Inferior parietal cortex (tissue), 1 donor: ENCODE data around the gene HS6ST2.

Experiments
- DNase-seq: peaks from one replicate; pipeline ENCODE4 v3.0.0-alpha.2; 2016; ENCODE audit errors: extremely low spot score

Gene HS6ST2

DNA sequence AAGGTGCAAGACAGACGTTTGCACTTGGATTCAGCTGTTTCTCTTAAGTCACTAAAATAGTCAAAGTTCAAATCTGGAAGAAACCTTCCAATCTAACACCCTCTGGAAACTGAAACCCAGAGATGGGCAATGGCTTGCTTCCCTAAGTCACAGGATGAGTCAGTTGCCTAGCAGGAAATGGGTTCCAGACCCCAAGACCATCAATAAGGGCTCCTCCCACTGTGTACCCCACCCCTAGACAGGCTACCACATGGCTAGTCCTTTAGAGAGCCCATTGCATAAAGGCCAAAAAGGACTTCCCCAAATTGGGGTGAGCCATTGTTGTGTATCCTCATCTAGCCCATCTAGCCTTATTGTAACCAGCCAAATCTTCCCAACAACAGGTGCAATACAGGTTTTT, 216.2 kb downstream of the HS6ST2 start:
- DNase-seq, result no peak

DNA sequence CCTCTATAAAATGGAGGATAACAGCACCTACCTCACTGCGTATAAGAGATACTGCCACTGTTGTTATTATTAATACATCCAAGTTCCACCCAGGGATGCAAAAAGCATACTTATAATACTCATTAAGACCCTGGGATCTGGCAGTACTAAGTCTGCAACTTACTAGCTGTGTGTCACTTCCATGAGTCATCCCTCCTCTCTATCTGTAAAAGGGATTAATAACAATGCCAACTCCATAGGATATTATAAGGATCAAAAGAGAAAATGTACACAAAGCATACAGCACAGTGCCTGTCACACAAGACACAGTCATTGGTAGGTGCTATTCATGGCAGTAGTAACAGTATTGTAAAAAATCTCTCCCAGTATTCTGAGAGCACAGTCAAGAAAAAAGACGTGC, 216.7 kb downstream of the HS6ST2 start:
- no peak for DNase-seq

DNA sequence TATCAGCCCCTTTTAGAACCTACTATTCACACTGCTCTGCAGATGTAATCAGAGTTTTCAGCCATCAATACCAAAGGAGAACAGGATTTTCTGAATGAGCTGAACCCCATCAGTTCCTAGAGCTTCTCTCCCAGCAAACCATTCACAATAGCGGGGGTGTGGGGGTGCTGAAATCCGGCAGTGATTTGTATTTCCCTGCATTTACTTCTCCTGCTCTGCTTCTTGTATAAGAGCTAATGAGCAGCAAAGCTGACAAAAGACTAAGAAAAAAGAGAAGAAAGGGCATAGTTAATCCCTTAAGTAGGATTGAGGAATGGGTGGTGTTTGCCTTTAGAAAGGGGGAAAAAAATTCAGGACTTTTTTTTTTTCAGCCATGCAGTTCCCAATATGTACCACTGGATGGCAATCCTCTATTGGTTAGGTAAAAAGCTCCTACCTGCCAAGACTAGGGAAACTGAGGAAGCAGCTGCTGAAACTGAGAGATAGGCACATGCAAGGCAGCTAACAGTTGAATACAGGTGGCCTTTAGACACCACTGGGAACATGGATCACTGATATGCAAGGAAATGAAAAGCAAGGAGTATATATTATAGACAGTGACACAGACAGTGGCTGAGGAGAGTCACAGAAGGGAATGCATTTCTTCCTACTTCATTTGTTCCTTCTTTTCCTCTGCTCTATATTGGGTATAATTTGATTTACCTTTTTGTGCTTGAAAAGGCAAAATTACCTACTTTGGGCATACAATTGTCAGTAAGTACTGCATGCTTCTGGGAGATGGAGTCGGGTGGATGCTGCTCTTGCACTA, 217.9 kb downstream of the HS6ST2 start:
- DNase-seq, result peak; percentile 6

DNA sequence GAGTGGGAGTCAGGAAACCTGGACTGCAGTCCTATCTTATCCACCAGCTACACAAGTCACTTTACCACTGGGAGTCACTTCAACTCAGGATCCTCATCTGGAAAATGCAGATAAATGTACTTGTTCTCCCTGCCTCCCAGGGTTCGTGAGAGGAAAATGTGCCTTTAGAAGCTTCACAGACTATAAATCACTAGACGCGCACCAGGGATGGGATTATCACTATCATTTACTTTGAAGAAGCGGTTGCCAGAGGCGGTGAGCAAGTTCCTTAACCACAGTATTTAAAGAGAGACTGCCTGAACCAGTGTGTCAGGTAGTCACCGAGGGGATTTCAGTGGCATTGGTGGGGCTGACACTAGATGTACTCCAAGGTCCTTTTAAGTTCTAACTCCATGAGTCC, 219.5 kb downstream of the HS6ST2 start:
- no peak for DNase-seq

DNA sequence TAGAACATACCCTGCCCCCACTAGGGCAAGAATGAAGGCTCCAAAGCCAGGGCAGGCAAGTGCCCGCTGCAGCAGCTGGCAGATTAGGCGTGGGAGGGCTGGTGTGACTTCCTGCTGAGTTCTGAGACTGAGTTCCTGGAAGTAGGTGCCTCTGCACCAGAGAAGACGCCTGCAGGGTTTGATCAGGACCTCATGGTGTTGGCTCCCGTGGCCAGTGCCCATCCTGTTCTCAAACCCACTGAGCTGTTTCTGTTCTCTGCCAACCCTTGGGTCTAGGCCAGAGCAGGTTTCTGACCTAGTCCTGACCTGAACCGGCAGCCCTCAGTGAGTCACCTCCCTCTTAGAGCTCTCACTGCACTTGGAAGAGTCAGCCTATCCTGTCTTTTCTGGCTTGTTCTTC, 220.7 kb downstream of the HS6ST2 start:
- no peak for DNase-seq

DNA sequence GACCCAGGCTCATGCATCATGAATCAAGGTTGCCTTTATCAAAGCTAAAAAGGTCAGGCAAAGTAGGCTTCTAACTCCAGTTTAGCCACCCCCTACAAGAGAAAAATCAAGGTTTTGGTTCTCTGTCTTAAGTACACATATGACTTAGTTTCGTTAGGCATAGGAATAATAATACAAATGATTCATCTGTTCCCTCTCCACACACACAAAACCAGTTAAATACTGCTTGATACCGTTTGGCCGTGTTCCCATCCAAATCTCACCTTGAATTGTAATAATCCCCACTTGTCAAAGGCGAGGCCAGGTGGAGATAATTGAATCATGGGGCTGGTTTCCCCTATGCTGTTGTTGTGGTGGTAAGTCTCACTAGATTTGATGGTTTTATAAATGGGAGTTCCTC, 226.2 kb downstream of the HS6ST2 start:
- no peak for DNase-seq

DNA sequence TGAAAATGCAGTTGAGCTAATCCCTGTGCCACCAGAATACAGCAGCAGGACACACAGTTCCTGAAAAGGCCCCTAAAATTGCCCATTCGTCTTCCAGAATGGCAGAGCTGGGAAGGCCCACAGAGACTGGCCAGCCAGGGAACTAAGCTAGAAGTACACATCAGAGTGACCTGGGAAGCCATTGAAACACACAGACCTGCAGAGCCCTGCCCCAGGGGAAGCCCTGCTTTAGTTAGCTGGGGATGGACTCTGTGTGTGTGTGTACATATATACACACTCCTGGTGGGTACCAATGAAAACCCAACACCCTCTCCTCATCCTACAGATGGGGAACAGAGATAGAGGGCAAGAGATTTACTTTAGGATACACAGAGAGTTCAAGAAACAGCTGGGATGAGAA, 227.7 kb downstream of the HS6ST2 start:
- DNase-seq, result no peak

DNA sequence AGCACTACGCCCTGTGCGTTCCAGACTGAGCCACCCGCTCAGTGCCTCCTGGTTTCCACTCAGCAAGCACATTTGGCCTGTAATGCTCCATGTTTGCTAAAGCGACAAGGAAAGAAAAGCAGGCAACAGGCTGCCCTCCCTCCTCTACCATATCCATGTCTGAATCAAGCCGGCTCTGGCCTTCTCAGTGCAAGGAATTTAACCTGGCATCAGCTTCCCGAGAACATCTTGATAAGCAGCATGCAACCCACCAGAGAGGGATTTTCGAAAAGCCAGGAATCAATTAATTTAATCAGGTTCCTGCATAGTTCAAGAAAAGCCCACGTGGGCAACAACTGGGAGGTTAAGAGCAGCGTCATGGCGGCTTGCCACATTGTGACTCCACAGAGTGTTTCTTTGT, 228.2 kb downstream of the HS6ST2 start:
- no peak for DNase-seq

DNA sequence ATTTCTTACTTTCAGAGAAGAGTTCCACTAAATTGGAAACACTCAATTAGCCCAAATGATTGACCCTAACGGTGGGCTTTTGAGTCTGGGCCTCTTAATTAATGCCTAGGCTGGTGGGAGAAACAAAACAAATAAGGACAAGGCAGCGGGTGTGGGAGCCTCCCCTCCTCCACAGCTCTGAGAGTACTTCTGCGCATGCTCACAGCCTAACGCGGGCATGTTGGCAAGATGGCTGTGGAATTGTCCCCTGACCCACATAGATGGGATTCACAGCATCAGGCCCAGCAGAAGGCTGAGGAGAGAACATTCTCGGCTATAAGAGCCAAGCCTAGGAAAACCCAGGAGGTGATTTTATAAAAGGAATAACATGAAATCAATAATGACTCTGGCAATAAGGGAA, 230.1 kb downstream of the HS6ST2 start:
- no peak for DNase-seq

DNA sequence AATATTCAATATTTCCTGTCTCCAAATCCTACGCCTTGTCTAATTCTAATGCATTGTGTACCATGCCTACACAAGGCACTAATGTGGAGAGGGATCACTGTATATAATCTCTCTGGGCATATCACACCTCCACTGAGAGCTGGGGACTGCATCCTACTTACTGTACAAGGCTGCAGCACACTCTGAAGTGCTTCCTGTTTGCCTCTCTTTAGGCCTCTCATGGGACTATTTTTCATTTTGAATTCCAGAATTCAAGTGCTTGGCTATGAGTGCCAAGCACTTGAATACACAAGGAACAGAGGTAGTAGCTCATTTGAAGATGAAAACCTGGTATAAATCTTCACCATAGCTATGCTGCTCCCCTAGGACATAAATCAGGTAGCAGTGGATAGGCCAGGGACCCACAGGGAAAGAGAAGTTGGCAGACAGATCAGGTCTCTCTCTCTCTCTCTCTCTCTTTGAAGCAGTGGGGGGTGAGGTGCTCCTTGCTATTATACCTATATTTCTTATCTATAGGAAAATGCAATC, 239.9 kb downstream of the HS6ST2 start:
- no peak for DNase-seq

DNA sequence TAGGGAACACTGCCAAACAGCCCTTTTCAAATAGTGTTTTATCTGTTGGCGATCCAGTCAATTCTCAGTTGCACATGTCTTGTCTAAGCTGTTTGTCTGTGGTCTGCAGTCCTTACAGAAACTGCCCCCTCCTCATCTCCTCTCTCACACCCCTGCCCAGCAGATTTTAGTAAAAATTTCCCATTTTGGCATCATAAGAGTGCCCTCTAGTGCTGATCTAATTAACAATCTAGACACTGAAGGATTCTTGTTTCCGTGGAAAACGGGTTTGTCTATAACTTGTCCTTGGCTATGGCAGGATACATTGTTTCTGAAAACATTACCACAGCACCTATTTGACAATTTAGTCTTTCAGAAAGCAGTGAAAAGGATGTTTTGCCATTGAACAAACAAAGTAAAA, 242.4 kb downstream of the HS6ST2 start:
- peak; percentile 6 for DNase-seq

DNA sequence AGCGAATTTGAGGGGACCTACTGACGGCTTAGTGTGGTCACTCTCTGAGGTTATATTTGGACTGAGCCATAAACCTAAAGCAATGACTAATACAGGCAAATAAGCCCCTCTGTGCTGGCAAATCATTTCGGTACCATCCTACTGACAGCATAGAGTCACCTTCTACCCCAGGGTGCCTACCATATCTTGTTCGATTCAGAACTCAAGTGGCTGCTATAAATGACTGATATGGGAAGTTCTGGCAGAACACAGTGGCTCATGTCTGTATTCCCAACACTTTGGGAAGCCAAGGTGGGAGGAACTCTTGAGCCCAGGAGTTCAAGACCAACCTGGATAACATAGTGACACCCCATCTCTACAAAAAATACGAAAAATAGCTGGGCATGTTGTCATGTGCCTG, 243.5 kb downstream of the HS6ST2 start:
- DNase-seq, result no peak

DNA sequence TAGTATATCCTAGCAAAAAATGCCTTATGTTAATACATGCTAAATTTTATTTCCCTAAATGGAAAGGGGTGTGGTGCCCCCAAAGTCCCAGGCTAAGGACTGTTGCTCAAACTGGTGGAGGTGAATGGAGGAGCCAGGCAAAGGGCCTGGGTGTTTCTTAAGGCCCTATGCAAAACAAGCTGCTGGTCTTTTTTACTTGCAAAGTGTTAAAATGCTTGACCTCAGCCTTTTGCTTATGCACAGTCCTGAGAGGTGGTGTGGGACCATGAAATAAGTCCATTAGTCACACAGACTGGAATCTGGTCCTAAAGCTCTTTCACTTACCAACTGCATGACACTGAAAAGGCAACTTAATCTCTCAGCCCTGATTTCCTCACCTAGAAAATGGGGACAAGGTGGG, 246.1 kb downstream of the HS6ST2 start:
- DNase-seq, result no peak

DNA sequence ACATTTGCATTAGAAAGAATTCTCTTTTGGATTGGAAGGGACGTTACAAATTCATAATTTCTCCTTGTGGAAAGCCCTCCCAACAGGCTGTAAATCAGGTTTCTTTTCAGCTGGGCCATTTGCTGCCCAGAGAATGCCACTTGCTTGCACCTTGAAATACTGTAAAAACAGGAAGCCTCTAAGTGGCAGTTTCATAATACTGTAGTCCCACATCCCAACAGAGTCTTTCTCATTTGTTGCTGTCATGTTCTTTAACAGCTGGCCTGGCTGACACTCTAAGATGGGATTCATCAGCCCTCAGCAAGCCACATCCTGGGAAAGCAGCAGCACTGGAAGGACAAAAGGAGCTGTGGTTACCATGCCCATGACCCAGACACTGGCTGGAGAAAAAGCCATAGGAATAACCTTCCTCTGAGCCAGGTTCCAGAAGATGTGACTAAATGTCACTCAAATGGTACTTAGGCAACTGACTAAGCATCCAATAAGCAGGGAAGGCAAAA, 247.7 kb downstream of the HS6ST2 start:
- no peak for DNase-seq

DNA sequence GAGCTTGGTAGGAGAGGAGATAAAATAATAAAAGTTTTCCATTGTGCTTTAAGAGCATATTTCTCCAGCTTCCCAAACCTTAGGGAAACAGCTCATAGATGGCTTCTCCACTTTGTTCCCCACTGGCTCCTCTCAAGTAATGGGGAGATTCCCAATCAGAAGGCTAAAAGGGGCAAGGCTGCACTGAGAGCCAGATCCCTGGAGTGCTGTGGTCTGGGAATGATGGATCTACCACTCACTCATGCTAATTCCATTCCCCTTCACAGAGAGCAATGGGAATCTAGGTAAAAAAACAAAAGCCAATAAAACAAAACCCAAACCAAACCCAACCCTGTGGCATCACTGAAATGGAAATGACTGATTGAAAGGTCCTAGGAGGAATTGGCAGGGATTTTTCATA, 249.9 kb downstream of the HS6ST2 start:
- DNase-seq, result no peak

DNA sequence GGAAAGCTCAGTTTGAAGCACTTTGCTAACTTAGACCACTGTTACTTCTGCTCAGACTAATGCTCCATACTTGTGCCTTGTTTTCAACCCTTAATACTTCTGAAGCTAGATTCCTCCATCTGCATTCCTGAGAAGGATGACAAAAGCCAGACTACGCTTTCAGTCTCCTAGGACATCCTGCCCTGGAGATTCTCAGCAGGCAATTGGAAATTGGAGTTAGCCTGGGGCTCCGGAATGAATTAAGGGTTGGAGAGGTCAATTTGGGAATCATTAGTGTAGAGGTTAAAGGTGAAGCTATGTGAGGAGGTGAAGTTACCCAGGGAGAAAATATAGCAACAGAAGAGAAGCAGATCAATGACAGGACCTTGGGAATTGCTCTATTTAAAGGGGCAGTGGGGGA, 253.7 kb downstream of the HS6ST2 start:
- DNase-seq, result no peak

DNA sequence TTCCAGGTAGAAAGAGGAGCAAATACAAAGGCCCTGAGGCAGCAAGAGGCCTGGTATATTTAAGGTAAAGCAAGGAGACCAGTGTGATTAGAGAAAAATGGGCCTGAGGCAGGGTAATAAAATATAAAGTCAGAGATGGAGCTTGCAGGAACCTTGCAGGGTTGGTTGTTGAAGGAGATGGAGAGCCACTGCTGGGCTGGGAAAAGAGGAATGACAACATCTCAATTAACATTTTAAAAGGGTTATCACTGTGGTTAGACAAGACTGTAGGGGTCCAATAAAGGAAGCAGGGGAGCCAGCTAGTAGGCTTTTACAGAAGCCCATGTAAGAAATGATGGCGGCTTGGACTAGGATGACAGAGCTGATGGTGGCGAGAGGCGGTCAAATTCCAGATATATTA, 264.0 kb downstream of the HS6ST2 start:
- no peak for DNase-seq

DNA sequence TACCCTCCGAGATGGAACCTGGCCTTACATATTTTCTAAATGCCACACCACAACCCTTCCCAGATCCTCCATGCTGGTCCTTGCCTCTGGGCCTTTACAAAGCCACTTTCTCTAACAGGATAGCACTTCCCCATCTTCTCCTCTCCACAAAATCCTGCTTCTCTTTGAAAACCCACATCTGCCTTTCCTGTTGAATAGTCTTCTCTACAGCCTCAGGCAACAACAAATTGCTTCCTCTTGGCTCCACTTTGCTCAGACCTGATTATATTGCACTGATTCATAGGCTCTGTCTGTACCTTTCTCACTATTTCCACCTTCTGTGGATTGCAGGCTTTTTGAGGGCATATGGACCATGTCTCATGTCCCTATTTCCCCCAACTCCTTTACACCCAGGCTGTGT, 265.9 kb downstream of the HS6ST2 start:
- DNase-seq, result no peak

DNA sequence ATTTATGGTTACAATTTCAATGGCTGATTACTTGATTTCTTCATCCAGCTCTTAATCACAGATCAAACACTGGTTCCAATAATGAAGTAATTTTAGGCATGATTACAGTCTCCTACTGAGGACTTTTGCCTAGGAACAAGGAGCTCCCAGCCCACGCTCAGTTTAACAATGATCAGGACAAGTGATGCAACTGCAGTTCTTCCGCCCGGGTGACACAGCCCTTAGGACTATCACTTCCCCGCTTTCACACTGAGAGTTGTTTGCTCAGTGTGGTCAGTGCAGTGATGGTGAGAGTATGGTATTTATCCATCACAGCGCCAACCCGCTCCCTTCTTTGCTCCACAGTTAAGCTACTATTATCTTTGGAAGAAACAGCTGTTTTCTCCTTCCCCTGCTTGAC, 266.4 kb downstream of the HS6ST2 start:
- DNase-seq, result no peak

DNA sequence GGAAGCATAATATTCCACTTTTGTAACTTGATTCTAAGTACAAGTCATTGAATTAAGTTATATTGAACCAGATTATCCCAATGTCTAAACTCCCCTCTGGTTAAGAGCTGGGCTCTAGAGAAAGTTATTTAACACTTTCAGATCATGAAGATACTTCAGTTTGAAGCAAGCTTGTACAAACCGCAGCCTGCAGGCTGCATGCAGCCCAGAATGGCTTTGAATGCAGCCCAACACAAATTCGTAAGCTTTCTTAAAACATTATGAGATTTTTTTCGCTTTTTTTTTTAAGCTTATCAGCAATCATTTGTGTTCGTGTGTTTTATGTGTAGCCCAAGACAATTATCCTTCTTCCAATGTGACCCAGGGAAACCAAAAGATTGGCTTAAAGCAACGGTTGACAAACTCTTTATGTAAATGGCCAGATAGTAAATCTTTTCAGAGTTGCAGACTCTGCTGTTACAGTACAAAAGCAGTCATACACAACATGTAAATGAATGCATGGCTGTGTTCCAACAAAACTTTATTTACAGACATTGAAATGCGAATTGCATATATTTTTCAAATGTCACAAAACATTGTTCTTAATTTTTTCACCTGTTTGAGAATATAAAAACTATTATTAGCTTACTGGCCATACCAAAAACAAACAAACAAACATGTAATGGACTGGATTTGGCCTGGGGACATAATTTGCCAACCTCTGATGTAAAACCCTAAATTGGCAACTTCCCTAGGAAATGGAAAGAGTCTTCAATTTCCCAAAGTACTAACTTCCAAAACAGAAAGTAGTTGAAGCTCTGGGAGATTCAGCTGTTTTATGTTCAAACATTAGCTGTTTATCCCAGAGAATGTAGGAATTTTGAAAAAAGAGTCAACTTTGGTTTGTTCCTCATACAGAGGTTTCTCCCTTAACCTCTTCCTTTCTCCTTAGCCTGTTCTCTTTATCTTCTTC, 268.5 kb downstream of the HS6ST2 start:
- DNase-seq, result no peak

DNA sequence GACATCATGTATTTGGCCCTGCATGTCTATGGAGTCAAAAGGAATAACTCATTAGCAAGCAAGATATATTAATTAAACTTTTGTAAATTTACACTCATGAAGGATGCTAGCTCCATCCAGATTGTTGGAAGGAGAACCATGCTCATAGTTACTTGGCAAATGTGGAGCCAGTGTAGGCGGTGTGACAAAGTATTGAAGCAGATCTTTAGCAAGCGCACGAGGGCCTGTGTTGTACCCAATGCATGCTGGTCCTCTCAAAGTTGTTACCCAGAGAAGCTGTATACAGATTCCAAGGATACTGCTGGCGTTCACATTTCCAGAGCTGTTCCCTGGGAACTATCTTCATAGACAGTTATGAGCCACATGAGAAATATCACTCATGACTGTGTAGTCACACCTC, 273.2 kb downstream of the HS6ST2 start:
- peak; percentile 5 for DNase-seq

DNA sequence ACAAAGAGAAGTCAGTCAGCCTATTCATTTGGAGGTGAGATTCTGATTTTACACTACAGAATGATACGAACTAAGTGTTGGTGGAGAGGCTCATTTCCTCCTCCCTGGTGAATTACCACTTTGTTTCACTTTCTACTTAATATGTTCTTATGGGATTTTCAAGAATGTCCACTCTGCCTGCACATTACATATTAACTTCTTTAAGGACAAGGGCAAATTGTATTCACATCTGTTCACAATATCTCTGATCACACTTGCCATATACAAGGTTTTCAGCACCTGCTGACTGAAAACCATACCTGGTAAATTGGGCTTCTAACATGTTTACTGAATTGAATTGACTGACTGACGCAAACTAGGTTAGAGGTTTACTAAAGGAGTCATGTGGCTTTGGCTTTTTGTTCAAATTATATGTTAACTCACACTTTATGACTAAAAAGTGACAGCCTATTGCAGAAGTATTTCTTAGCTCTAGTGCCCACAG, 281.2 kb downstream of the HS6ST2 start:
- no peak for DNase-seq
